HG02623 (cell line): ENCODE results near the gene BCLAF3.

Source experiments
- ATAC-seq: cut with Tn5 transposase; IDR thresholded peaks from one replicate; pipeline ENCODE4 v1.9.1; 2021; ENCODE audit warnings: moderate library complexity; ENCODE audit not compliant: unreplicated experiment

Gene BCLAF3

DNA sequence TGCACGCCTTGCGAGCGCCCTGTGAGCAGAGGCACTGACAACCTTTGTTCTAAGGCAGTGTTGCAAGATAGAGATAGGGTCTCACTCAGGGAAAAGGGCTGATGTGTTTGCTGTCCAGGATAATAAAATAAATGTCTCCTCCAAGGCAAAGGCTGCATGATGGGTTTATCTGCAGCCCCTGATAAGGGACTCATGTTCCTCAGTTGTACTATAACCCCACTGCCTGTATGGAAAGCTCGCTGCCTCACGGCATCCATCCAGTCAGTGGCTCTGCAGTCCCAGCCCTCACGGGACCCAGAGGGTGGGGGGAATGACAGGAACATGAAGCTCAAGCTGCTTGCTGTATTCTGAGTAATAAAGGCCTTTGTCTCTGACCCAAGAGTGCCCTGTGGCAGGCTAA lies 22.6 kb downstream of the BCLAF3 start:
- no peak for ATAC-seq

GRCh38 chrX:19966056-19966455 lies 24.8 kb downstream of the BCLAF3 start:
- no peak for ATAC-seq

- ATAC-seq = peak; percentile 45
These were observed 26.7 kb downstream of the BCLAF3 start for GRCh38 chrX:19964017-19964710.

GRCh38 chrX:19960913-19961312 lies 29.9 kb downstream of the BCLAF3 start:
- no peak for ATAC-seq

- ATAC-seq = no peak
These were observed 32.0 kb downstream of the BCLAF3 start for GRCh38 chrX:19958552-19959486.

- ATAC-seq = no peak
These were observed 33.9 kb downstream of the BCLAF3 start for GRCh38 chrX:19956923-19957322.

DNA sequence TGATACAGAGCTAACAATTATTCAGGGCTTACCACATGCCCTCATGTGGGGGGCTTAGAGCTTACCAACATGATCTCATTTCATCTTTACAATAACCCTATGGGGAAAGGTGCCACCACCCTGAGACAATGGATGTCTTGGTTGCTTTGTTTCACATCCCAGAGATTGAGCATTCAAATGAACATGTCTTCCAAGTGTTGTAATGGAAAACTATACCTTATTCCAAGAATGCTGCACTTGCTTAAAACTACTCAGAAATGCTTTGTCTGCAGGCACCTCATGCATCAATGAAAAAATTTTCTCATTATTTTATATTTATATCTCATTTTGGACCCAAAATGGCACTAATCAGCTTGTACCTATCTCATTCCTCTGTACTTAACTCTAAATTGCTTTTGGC lies 34.6 kb downstream of the BCLAF3 start:
- no peak for ATAC-seq

- no peak for ATAC-seq
These were observed 35.6 kb downstream of the BCLAF3 start for GRCh38 chrX:19955306-19955705.

DNA sequence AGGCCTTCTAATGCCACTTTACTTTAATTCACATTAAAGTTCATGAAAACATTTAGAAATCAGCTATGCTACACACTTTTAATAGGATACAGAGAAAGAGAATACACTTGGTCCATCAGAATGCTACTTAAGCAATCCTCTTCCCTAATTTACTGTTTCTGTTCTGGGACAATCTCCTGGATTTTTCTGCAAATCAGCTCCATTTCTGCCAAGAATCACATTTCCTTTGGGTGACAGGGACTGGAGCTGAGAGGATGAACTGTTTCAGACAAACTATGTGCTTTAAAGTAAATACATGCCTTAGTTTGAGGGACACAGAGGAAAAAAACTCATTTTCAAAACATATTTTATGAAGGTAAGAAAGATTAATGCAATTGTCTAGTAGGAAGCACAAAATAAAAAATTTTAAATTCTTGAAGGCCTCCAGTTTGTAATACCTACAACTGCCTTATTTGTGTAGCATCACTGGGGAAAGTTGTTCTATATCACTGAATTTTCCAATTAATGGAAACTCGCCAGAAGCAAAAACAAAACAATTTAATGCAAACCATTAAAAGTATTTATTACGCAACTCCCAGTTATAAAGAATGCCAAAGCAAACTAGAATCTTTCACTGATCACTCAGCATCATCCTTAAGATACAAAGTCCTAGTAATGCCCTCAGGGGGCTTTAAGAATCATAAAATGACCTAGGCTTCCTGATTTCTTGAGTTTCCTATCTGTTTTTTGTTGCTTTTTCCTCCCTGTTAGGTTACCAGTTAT lies 36.3 kb downstream of the BCLAF3 start:
- ATAC-seq = no peak

DNA sequence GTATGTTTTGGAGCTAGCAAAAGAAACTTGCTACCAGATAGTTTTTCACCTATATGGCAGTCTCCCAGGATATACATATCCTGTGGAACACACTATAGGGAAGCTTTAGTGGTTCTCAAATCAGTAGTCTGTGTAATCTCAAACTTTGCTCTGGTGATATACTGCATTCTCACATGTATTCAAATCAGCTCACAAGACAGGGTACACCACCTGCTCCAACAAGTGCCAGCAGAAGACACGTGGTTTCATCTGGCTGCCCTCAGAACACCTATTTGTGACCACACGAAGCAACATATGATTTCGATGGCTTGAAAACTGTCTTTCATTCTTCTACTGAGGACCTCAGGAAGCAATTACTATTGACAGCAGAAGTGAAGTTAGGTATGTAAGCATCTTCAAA lies 37.7 kb downstream of the BCLAF3 start:
- ATAC-seq = no peak

DNA sequence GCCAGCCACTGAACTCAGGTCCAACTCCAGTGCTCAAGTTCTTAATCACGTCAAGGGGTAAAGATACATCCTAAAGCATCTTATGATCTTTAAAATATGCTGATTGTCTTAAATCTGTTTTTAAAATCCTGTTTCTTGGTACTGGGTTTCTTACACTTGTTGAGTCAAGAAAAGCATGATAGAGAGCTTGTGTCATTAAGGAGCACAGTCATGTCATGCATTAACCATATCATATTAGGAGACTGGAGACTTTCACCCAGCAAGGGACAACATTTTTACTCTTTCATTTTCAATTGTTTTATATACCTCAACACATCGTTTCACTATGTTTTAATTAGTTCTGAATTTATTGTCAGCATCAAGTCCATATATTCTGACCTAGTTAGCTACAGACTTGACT lies 41.5 kb downstream of the BCLAF3 start:
- no peak for ATAC-seq

- ATAC-seq = no peak
These were observed 43.2 kb downstream of the BCLAF3 start for GRCh38 chrX:19947612-19948011.
